ENCODE results near the gene DRAXIN. TPM values are rescaled to one million over a fixed set of nuclear protein-coding genes. Genes with fewer than 3 reads are reported as not detected.
A peak's percentile ranks its signal among the peaks of the same experiment; 100 is the strongest.

Gene DRAXIN
- total RNA-seq, 1 donor from 2014 or later = 9.7 TPM

GRCh38 chr1:11703357-11704193 is 12.1 kb downstream of the DRAXIN start:
- Mint-ChIP-seq H3K36me3 (ENCODE audit: low read depth) (no peaks in the 10 kb centered on the region), H3K4me1 (peaks cover 32% of the 10 kb centered on the region), H3K9me3 (no peaks in the 10 kb centered on the region), H3K27ac (ENCODE audit: unreplicated experiment) (peak overlapping the region; percentile 75), H3K27me3 (ENCODE audit: low read depth) (peaks cover 10% of the 10 kb centered on the region), H3K4me3 (peak overlapping the region; percentile 20)
- no peak for DNase-seq (ENCODE audit: low read depth, low spot score)
- no peak for TF ChIP-seq CTCF (conservative IDR thresholded peaks at IDR 0.05)

GRCh38 chr1:11704194-11704529 is 12.7 kb downstream of the DRAXIN start:
- peak overlapping the region; percentile 75 for H3K27ac Mint-ChIP-seq (ENCODE audit: unreplicated experiment)
- peaks cover 8% of the 10 kb centered on the region for H3K27me3 Mint-ChIP-seq (ENCODE audit: low read depth)
- peak overlapping the region; percentile 20 for H3K4me3 Mint-ChIP-seq
- peaks cover 32% of the 10 kb centered on the region for H3K4me1 Mint-ChIP-seq
- no peaks in the 10 kb centered on the region for H3K9me3 Mint-ChIP-seq
- H3K36me3 Mint-ChIP-seq (ENCODE audit: low read depth) = no peaks in the 10 kb centered on the region
- no peak for DNase-seq (ENCODE audit: low read depth, low spot score)
- no peak for TF ChIP-seq CTCF (conservative IDR thresholded peaks at IDR 0.05)

GRCh38 chr1:11704691-11705475 is 13.4 kb downstream of the DRAXIN start:
- peak overlapping the region; percentile 20 for H3K4me3 Mint-ChIP-seq
- H3K4me1 Mint-ChIP-seq = peaks cover 32% of the 10 kb centered on the region
- H3K36me3 Mint-ChIP-seq (ENCODE audit: low read depth) = no peaks in the 10 kb centered on the region
- peak overlapping the region; percentile 70 for H3K27ac Mint-ChIP-seq (ENCODE audit: unreplicated experiment)
- no peaks in the 10 kb centered on the region for H3K9me3 Mint-ChIP-seq
- H3K27me3 Mint-ChIP-seq (ENCODE audit: low read depth) = peaks cover 7% of the 10 kb centered on the region
- no peak for DNase-seq (ENCODE audit: low read depth, low spot score)
- no peak for TF ChIP-seq CTCF (conservative IDR thresholded peaks at IDR 0.05)

- H3K36me3 Mint-ChIP-seq (ENCODE audit: low read depth) = no peaks in the 10 kb centered on the region
- peaks cover 32% of the 10 kb centered on the region for H3K4me1 Mint-ChIP-seq
- DNase-seq (ENCODE audit: low read depth, low spot score) = no peak
- peaks cover 7% of the 10 kb centered on the region for H3K27me3 Mint-ChIP-seq (ENCODE audit: low read depth)
- no peak overlapping the region for H3K4me3 Mint-ChIP-seq
- H3K27ac Mint-ChIP-seq (ENCODE audit: unreplicated experiment) = no peak overlapping the region
- H3K9me3 Mint-ChIP-seq = no peaks in the 10 kb centered on the region
- no peak for TF ChIP-seq CTCF (conservative IDR thresholded peaks at IDR 0.05)
Observed at GRCh38 chr1:11705596-11705995, 14.1 kb downstream of the DRAXIN start.

GRCh38 chr1:11706292-11706691 is 14.8 kb downstream of the DRAXIN start:
- no peak overlapping the region for H3K4me3 Mint-ChIP-seq
- peaks cover 7% of the 10 kb centered on the region for H3K27me3 Mint-ChIP-seq (ENCODE audit: low read depth)
- DNase-seq (ENCODE audit: low read depth, low spot score) = no peak
- H3K4me1 Mint-ChIP-seq = peaks cover 27% of the 10 kb centered on the region
- no peaks in the 10 kb centered on the region for H3K36me3 Mint-ChIP-seq (ENCODE audit: low read depth)
- no peaks in the 10 kb centered on the region for H3K9me3 Mint-ChIP-seq
- no peak for TF ChIP-seq CTCF (conservative IDR thresholded peaks at IDR 0.05)
- H3K27ac Mint-ChIP-seq (ENCODE audit: unreplicated experiment) = no peak overlapping the region

Measured in neural crest cell (in vitro differentiated cells).